GM10266 (cell line): Measurements from ENCODE around the gene PLGRKT.
A peak's percentile ranks its signal among the peaks of the same experiment; 100 is the strongest.
"Not testable (repeated sequence)": the region's sequence is repeated elsewhere in the genome, so short reads cannot be mapped to it uniquely, and the experiment has no call there.

ENCODE experiments used
- DNase-seq: peaks from one replicate; pipeline ENCODE4 v3.0.0; 2012; ENCODE audit errors: extremely low spot score
- TF ChIP-seq, protein P1 (sequence below): IDR thresholded peaks from 2 replicates; pipeline ENCODE4 v1.5.1; 2012; ENCODE audit warnings: mild to moderate bottlenecking, low read depth; ENCODE audit not compliant: control insufficient read depth, insufficient read depth; ENCODE audit errors: missing control alignments

PLGRKT gene

DNA sequence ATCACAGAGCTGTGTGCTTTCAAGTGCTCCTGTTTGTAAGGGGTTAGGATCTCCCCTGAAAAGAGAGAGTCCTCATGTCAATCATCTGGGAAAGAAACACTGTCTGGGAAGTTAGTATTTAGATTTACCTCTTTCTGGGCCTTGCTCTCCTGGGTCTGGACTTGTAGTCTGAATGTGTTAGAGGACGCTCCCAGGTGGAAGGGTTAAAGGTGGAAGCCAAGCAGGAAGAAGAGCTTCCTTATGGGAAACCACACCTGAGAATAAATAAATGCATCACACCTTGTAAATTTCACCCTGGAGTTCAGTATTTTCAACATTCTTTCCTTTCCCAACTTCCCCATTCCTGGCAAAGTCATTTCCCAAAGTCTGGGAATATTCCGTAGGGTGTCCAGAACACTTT lies 1.3 kb downstream of the PLGRKT start:
- TF ChIP-seq, protein P1, sequence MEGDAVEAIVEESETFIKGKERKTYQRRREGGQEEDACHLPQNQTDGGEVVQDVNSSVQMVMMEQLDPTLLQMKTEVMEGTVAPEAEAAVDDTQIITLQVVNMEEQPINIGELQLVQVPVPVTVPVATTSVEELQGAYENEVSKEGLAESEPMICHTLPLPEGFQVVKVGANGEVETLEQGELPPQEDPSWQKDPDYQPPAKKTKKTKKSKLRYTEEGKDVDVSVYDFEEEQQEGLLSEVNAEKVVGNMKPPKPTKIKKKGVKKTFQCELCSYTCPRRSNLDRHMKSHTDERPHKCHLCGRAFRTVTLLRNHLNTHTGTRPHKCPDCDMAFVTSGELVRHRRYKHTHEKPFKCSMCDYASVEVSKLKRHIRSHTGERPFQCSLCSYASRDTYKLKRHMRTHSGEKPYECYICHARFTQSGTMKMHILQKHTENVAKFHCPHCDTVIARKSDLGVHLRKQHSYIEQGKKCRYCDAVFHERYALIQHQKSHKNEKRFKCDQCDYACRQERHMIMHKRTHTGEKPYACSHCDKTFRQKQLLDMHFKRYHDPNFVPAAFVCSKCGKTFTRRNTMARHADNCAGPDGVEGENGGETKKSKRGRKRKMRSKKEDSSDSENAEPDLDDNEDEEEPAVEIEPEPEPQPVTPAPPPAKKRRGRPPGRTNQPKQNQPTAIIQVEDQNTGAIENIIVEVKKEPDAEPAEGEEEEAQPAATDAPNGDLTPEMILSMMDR, result no peak
- no peak for DNase-seq

DNA sequence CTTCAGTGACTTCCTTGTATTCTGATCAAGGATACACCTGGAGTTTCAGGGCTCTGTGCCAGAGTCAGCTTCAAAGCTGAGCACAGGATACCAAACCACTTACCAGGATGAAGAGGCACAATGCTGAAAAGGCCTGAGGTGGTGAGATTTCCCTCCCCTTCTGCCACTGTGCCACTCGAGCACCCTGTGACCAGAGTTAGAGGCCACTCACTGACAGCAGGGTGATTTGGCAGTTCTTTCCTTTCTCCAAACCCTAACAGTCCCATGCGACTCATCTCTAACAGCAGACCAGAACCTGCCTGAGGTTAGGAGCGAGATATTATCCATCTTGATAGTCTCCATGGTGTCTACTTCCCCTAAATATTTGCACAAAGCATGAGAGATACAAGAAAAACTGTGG lies 1.8 kb downstream of the PLGRKT start:
- no peak for DNase-seq
- TF ChIP-seq, protein P1, result no peak

DNA sequence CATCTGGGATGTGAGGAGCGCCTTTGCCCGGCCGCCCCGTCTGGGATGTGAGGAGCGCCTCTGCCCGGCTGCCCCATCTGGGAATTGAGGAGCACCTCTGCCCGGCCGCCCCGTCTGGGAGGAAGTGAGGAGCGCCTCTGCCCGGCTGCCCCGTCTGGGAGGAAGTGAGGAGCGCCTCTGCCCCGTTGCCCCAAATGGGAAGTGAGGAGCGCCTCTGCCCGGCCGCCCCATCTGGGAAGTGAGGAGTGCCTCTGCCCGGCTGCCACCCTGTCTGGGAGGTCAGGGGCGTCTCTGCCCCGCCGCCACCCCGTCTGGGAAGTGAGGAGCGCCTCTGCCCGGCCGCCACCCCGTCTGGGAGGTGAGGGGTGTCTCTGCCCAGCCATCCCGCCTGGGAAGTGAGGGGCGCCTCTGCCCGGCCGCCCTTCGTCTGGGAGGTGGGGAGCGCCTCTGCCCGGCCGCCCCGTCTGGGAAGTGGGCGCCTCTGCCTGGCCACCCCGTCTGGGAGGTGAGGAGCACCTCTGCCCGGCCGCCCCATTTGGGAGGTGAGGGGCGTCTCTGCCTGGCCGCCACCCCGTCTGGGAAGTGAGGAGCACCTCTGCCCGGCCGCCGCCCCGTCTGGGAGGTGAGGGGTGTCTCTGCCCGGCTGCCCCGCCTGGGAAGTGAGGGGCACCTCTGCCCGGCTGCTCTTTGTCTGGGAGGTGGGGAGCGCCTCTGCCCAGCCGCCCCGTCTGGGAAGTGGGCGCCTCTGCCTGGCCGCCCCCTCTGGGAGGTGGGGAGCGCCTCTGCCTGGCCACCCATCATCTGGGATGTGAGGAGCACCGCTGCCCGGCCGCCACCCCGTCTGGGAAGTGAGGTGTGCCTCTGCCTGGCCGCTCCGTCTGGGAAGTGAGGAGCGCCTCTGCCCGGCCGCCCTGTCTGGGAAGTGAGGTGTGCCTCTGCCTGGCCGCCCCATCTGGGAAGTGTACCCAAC lies 3.6 kb downstream of the PLGRKT start:
- DNase-seq, result not testable (repeated sequence)

DNA sequence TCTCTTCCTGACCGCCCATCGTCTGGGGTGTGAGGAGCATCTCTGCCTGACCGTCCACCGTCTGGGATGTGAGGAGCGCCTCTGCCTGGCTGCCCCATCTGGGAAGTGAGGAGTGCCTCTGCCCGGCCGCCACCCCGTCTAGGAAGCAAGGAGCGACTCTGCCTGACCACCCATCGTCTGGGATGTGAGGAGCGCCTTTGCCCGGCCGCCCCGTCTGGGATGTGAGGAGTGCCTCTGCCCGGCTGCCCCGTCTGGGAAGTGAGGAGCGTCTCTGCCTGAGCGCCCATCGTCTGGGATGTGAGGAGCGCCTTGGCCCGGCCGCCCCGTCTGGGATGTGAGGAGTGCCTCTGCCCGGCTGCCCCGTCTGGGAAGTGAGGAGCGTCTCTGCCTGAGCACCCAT lies 4.4 kb downstream of the PLGRKT start:
- DNase-seq, result not testable (repeated sequence)

DNA sequence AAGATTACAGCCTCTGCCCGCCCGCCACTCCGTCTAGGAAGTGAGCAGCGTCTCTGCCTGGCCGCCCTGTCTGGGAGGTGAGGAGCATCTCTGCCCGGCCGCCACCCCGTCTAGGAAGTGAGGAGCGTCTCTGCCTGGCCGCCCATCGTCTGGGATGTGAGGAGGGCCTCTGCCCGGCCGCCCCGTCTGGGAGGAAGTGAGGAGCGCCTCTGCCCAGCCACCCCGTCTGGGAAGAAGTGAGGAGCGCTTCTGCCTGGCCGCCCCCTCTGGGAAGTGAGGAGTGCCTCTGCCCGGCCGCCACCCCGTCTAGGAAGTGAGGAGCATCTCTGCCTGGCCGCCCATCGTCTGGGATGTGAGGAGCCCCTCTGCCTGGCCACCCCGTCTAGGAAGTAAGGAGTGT lies 4.8 kb downstream of the PLGRKT start:
- not testable (repeated sequence) for DNase-seq

DNA sequence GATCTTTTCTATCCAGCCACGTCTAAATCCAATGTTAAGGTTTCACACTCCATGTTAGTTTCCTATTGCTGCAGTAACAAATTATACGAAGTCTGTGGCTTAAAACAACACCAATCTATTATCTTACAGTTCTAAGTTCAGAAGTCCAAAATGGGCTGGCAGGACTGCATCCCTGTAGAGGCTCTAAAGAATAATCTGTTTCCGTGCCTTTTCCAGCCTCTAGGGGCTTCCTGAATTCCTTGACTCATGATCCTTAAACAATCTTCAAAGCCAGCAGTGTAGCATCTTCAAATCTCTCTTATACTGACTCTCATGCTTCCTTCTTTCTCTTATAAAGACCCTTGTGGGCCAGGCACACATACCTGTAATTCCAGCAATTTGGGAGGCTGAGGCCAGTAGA lies 6.8 kb downstream of the PLGRKT start:
- TF ChIP-seq, protein P1, result no peak
- DNase-seq, result no peak

DNA sequence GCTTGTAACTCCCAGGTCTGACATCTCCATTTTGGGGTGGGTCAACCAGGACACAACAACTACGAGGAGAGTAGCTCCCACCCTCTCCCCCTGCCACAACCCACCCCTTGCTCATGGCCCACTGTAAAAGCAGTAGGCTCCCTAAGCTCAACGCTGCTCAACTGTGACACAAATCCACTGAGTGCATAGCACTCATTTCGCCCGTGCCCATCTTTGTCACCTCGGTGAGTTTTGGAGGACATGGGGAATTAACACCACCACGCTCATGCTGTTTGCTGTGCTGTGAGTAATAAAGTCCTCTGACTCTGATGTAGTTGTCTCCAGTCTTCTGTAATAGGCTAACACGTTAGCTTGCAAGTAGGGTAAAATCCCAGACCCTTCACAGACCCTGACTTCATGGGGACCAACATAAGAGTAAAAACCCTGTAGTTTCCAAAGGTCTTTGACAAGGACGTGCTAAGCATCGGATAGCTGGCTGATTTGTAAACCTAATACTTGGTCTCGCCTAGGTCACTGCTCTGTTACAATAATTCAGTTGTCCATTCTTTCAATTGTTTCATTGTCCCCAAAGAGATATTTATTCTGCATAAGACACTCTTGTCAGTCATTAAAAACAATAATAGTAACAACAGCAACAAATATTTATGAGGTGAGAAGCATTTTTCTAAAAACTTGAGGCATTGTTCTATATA lies 7.7 kb downstream of the PLGRKT start:
- TF ChIP-seq, protein P1, result no peak
- DNase-seq, result no peak

DNA sequence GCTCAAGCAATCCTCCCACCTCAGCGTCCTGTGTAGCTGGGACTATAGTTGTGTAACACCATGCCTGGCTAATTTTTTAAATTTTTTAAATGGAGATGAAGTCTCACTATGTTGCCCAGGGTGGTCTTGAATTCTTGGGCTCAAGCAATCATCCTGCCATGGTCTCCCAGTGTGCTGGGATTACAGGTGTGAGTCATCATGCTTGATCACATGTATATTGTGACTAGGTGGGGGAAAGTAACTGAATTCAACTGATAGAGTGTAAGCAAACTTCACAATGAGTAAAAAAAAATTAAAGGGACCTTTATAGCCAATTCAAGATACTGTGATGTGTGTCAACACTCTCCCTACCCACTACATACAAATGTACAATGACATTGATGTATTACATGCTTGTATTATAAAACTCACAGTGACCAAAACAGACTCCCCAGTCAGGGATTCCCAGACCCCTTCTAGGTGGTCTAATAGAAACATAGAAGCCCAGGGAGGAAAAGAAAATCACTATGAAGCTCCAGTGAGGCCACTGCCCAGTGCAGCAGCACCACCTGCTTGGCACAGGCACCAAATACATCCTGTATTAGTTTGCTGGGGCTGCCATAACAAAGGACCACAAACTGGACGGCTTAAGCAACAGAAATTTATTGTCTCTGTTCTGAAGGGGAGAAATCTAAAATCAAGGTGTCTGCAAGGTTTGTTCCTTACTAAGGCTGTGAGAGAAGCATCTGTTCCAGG lies 8.8 kb downstream of the PLGRKT start:
- TF ChIP-seq, protein P1, result peak; percentile 12
- no peak for DNase-seq
